Measurements from ENCODE around the gene STAT5A.
A peak's percentile ranks its signal among the peaks of the same experiment; 100 is the strongest.
"Not testable (repeated sequence)": the region's sequence is repeated elsewhere in the genome, so short reads cannot be mapped to it uniquely, and the experiment has no call there.

STAT5A gene

GRCh38 chr17:42286411-42287221 is 1.7 kb upstream of the STAT5A start:
- DNase-seq: no peak

- DNase-seq: peak; percentile 33 to 49
These were observed 857 bp upstream of the STAT5A start for GRCh38 chr17:42287305-42287976.

- peak; percentile 38 to 45 for DNase-seq
These were observed 709 bp downstream of the STAT5A start for GRCh38 chr17:42288803-42289610.

DNA sequence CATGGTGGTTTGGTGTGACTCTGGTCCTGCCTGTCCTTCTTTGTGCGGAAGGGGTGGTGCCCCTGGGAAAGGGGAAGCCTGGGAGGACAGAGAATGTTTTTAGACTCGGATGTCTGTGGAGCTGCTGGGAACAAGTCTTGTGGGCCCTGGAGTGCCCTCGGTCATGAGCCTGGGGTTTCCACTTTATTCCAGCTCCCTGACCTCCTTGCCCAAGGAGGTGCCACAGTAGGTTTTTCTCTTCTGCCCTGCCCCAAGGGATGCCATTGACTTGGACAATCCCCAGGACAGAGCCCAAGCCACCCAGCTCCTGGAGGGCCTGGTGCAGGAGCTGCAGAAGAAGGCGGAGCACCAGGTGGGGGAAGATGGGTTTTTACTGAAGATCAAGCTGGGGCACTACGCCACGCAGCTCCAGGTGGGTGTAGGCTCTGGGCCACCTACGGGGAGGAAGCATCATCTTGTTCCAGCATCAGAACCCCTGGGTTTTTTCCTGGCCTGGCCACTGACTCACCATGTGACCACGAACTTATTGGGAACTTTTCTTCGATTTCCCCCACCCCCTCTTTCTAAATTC is 1.4 kb downstream of the STAT5A start:
- peak; percentile 47 to 57 for DNase-seq

DNA sequence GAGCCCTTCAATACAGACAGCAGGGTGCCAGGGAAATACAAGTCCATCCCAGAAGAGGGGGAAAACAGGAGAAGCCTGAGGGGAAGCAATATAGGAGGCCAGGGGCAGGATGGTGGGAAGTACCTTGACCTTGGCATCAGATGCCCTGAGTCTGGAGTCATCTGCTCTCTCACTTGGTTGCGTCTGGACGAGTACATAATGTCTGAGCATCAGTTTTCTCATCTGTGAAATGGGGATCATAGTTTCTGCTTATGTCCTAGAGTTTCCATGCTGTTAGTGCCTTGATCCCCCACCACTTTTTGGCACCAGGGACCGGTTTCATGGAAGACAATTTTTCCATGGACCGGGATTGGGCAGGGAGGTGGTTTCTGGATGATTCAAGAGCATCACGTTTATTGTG is 2.3 kb downstream of the STAT5A start:
- DNase-seq: no peak

GRCh38 chr17:42291129-42291528 is 2.8 kb downstream of the STAT5A start:
- no peak for DNase-seq

DNA sequence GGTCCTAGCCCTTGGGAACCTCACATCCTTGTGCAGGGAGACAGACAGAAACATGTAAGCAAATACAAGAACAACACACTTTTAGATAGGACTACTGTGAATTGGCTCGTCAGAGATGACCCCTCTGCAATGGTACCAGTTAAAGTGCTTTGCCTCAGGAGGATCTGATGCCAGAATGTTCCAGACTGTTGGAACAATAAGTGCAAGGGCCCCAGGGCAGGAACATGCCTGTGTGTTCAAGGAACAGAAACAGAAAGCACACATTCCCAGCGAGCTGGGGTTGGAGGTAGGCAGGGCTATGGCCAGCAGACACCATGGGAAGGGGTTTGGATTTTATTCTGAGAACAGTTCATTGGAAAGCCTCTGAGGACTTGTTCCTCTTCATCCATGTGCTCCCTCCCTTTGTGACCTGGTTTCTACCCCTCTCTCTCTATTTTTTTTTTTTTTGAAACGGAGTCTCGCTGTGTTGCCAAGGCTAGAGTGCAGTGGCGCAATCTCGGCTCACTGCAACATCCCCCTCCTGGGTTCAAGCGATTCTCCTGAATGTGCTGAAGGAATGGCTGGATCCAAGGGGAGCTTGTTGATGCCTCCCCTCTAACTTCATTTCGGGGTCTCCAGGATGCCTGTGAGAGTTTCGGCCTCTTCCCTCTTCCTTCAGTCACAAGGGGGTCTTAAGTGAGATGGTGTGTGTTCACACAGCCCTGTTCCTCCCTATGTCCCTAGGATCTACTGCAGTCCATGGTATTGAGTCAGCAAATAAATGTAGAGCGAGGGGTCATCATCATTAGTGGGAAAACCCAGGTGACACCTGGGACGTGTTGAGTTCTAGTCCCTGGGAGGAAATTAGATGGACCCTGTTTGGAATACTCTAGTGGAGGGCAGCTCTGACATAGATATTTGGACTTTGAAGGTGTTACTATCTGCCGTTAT is 6.4 kb downstream of the STAT5A start:
- DNase-seq: no peak

DNA sequence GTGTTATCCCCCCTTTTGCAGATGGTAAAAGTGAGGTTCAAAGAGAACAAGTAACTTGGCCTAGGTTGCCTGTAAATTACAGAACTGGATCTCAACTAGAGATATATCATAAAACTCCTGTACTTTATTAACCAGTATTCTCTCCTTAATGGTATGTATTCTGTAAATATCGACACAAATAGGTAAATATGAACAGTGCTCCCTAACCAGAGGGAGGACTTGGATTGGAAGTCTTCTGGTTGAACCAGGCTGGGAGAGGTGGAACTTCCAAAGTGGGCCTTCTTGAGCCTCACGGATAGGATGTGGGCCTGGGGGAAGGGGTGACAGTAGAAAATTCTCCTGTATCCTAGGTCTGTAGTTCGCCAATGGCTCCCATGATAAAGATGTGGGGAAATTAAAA is 7.7 kb downstream of the STAT5A start:
- DNase-seq: no peak

GRCh38 chr17:42297775-42298174 is 9.5 kb downstream of the STAT5A start:
- not testable (repeated sequence) for DNase-seq

- not testable (repeated sequence) for DNase-seq
These were observed 11.1 kb downstream of the STAT5A start for GRCh38 chr17:42299361-42299760.

- DNase-seq: not testable (repeated sequence)
These were observed 11.6 kb downstream of the STAT5A start for GRCh38 chr17:42299913-42300312.

DNA sequence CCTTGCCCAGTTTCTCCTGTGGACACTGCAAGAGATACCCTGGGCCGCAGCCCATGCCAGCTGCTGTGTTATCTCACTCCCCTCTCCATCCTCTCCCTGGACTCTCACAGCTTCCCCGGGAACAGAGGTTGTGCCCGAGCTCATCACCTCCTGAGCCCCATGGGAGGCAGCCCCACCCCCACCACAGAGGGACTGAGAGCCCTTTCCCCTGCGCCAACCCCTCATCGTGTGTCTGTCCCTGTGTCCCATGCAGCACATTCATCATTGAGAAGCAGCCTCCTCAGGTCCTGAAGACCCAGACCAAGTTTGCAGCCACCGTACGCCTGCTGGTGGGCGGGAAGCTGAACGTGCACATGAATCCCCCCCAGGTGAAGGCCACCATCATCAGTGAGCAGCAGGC is 12.7 kb downstream of the STAT5A start:
- no peak for DNase-seq

- DNase-seq: no peak
These were observed 15.4 kb downstream of the STAT5A start for GRCh38 chr17:42303694-42304093.

- no peak for DNase-seq
These were observed 16.1 kb downstream of the STAT5A start for GRCh38 chr17:42304187-42305030.

DNA sequence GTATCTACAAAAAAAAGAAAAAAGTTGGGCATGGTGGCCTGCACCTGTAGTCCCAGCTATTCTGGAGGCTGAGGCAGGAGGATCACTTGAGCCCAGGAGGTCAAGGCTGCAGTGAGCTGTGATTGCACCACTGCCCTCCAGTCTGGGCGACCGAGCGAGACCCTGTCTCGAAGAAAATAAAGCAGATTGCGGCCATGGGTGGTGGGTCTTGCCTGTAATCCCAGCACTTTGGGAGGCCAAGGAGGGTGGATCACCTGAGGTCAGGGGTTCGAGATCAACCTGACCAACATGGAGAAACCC is 16.7 kb downstream of the STAT5A start:
- not testable (repeated sequence) for DNase-seq

- DNase-seq: no peak
These were observed 17.5 kb downstream of the STAT5A start for GRCh38 chr17:42305543-42306384.

DNA sequence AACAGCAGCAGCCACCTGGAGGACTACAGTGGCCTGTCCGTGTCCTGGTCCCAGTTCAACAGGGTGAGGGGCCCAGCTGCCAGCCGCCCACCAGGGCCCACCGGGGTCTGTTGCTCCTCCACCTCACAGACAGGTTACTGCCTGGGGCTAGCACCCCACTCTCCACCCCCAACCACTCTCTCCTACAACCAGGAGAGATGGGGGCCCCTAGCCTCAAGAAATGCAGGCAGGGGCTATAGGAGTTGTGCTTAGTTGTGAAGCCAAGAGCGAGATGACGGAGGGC is 18.0 kb downstream of the STAT5A start:
- no peak for DNase-seq

DNA sequence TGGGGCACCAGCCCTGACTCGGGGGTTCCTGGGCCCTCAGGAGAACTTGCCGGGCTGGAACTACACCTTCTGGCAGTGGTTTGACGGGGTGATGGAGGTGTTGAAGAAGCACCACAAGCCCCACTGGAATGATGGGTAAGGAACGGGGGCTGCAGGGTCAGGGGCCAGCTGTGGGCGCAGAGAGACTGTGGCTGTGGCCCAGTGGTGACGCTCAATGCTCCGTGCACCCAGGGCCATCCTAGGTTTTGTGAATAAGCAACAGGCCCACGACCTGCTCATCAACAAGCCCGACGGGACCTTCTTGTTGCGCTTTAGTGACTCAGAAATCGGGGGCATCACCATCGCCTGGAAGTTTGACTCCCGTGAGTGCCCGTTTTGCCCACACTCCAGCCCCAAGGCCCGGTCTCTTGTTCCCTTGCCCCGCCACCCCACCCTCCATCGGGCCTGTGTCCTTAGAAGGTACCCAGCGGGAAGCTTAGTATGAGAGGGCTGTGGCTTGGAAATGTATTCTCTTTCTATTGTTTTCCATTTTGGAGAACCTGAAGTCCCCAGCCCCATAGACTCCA is 19.1 kb downstream of the STAT5A start:
- no peak for DNase-seq

DNA sequence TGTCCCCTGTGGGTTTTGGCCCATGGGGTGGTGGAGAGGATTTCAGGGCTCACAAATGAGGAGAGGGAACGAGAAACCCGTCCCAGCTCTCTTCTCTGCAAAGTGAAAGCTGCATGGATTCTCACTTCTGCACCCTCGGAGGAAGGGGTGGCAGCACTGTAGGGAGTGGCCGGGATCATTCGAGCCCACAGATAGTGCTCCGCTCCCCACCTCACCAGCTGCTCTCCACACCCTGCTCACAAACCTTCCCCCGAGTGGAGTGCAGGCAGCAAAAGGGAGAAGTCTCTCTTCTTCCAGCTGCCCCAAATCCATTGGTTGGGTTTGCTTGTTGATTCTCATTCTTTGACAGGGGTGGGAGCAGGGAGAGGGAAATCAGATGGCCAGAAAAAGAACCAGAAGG is 20.1 kb downstream of the STAT5A start:
- DNase-seq: no peak

GRCh38 chr17:42309142-42309541 is 20.8 kb downstream of the STAT5A start:
- DNase-seq: no peak

Data from stimulated activated CD4-positive, alpha-beta T cell treated with anti-CD3 and anti-CD28 coated beads, Interleukin-2, amount 100 ng/mL, for 48 hours (primary cell).